H7 (cell line): Measurements from ENCODE around the gene KHDRBS2. TPM values are rescaled to one million over a fixed set of nuclear protein-coding genes. Genes with fewer than 3 reads are reported as not detected.

ENCODE experiments used
- DNase-seq: peaks from one replicate; pipeline ENCODE4 v3.0.0; 2012
- H3K27me3 ChIP-seq: 2 replicates; pipeline ENCODE4 v1.6.0; 2011; ENCODE audit warnings: mild to moderate bottlenecking, low read length; ENCODE audit not compliant: control insufficient read depth, insufficient read depth
- H3K36me3 ChIP-seq: replicated peaks from 2 replicates; pipeline ENCODE4 v1.5.1; 2011; ENCODE audit warnings: low read length; ENCODE audit not compliant: control insufficient read depth, insufficient read depth
- H3K4me3 ChIP-seq: 2 replicates; pipeline ENCODE4 v1.5.1; 2011; ENCODE audit warnings: low read depth, mild to moderate bottlenecking, control low read depth, low read length, moderate library complexity; ENCODE audit not compliant: insufficient read depth
- total RNA-seq: library from RNA; depleted of rRNA; stranded (reverse); fragments of >200 nt; shearing (Covaris generic); gene quantifications from 2 replicates; pipeline ENCODE4 v1.2.3, GENCODE V29; 2014

Gene KHDRBS2
- total RNA-seq, 1 experiment from 2014 or later = 3.7 TPM

- H3K27me3 ChIP-seq = no peaks in the 10 kb centered on the region
Observed at GRCh38 chr6:62035952-62036351, 250.1 kb downstream of the KHDRBS2 start.

DNA sequence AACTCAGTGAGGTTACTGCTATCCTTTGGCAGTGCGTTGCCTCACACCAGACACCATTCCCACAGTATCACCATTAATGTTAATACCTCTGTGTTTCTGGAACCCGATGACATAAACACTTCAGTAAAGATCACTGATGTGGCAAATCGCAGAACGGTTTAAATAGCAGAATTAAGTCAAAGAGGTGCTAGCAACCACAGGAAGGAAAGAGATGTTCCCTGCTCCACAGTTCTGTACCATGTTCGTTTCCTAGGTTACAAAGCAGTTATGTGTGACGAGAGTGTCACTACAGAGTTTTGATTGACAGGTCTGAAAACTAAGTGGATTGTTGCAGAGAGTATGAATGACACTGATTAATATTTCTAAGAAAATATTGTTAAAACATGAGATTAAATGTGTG, 272.3 kb downstream of the KHDRBS2 start:
- H3K4me3 ChIP-seq = no peak overlapping the region
- H3K27me3 ChIP-seq = no peaks in the 10 kb centered on the region
- H3K36me3 ChIP-seq = no peaks in the 10 kb centered on the region
- no peak for DNase-seq

More at GRCh38 chr6:62035952-62036351, 250.1 kb downstream of the KHDRBS2 start:
- Histone ChIP-seq H3K4me3 (no peak overlapping the region), H3K36me3 (no peaks in the 10 kb centered on the region)
- DNase-seq = no peak

GRCh38 chr6:62009445-62009844, 276.6 kb downstream of the KHDRBS2 start:
- H3K27me3 ChIP-seq = no peaks in the 10 kb centered on the region
- no peaks in the 10 kb centered on the region for H3K36me3 ChIP-seq
- DNase-seq = no peak
- H3K4me3 ChIP-seq = no peak overlapping the region

DNA sequence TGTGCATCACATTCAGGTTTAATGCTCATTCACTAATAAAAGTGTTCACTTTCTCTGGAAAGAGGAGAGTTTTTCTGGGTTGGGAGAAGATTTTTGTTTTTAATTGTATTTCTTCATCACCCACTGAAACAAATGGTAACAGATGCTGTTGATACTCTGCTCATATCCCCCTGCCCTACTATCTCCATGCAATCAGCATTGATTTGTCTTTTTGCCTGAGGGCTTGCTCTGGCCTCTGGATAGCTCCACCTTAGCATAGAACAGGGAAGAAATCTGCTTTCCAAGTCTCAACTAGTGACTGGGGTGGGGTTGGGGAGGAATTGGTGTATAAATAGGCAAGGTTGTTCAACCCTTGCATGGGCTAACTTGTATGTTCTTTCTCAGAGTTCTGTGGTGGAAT, 296.4 kb downstream of the KHDRBS2 start:
- Histone ChIP-seq H3K36me3 (no peaks in the 10 kb centered on the region), H3K27me3 (no peaks in the 10 kb centered on the region), H3K4me3 (no peak overlapping the region)
- no peak for DNase-seq

GRCh38 chr6:61980622-61981021, 305.4 kb downstream of the KHDRBS2 start:
- Histone ChIP-seq H3K36me3 (no peaks in the 10 kb centered on the region), H3K27me3 (no peaks in the 10 kb centered on the region), H3K4me3 (no peak overlapping the region)
- no peak for DNase-seq

DNA sequence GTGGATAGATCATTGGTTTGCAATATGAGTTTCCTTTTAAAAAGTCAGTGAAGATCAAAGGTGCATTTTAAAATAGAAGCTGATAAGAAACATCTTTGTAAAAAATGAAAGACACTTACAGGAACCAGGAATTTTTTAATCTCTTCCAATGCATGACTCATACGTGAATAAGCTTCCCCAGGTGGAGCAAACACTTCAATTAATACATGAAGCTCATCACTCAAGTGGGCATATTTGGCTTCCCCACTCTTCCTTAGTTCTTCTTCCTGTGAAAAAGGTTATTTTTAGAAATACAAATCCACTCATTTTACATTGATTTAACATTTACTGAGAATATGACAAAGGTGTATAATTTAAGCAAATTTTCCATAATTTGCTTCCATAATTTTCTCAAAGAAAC, 308.1 kb downstream of the KHDRBS2 start:
- no peak for DNase-seq

DNA sequence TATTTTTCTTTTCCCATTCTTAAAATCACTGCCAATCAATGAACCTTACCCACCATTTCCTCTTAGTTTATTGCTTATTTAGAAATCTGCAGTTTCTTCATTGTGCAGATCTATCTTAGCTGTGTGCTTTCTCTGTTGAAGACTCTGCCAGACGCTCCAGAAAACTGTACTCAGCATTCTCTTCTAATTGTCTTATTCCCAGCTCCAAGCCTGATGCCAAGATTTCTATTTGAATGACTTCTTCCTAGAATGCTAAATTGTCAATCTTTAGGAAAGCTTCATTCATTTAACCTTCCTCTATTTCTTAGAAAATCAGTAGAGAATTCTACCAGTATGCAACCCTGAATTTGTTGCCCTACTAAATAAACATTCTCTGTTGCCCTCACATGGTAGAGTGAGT, 308.9 kb downstream of the KHDRBS2 start:
- H3K4me3 ChIP-seq = no peak overlapping the region
- H3K36me3 ChIP-seq = no peaks in the 10 kb centered on the region
- DNase-seq = no peak
- H3K27me3 ChIP-seq = no peaks in the 10 kb centered on the region

More for the DNA sequence above, 308.1 kb downstream of the KHDRBS2 start:
- H3K4me3 ChIP-seq = no peak overlapping the region
- H3K27me3 ChIP-seq = no peaks in the 10 kb centered on the region
- H3K36me3 ChIP-seq = no peaks in the 10 kb centered on the region

- Histone ChIP-seq H3K36me3 (no peaks in the 10 kb centered on the region), H3K27me3 (no peaks in the 10 kb centered on the region), H3K4me3 (no peak overlapping the region)
- DNase-seq = no peak
Observed at GRCh38 chr6:61959196-61959595, 326.8 kb downstream of the KHDRBS2 start.

DNA sequence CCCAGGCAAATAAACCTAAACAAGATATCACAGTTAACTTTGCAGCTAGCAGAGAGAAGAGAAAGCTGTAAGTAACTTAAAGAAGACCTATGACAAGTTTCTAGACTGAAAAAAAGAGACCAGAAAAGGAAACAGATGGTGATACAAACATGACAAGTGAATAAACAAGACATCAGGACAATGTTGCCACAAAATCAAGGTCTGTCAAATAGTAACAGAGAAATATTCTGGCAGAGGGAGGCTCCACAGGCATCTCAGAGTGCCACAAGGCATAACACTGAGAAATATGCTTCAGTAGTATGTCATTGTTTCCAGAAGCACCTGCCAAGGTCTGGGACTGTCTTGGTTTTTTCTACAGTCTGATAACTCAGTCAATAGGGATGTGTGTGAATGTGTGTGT, 332.2 kb downstream of the KHDRBS2 start:
- Histone ChIP-seq H3K36me3 (no peaks in the 10 kb centered on the region), H3K4me3 (no peak overlapping the region)

GRCh38 chr6:61951586-61951985, 334.4 kb downstream of the KHDRBS2 start:
- Histone ChIP-seq H3K27me3 (no peaks in the 10 kb centered on the region), H3K4me3 (no peak overlapping the region), H3K36me3 (no peaks in the 10 kb centered on the region)
- no peak for DNase-seq

More for the DNA sequence above, 332.2 kb downstream of the KHDRBS2 start:
- H3K27me3 ChIP-seq = no peaks in the 10 kb centered on the region
- DNase-seq = no peak

DNA sequence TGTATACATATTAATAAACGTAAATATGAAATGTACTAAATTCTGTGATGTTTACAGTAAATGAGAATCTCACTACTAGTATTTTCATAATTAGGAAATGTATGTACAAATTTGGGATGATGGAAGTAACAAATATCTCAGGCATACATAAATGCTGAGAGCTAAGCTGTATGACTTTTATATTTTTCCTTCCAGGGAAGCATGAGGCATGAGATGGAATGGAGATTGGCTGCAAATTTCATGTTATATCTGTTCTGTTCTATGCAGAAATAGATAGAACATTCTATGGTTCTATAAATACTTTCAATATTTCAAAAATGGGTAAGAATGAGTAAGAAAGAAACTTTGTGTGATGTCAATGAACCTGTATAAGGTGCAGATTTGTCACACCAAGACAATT, 335.2 kb downstream of the KHDRBS2 start:
- H3K27me3 ChIP-seq = no peaks in the 10 kb centered on the region
- DNase-seq = no peak
- no peak overlapping the region for H3K4me3 ChIP-seq
- H3K36me3 ChIP-seq = no peaks in the 10 kb centered on the region

- Histone ChIP-seq H3K4me3 (no peak overlapping the region), H3K27me3 (no peaks in the 10 kb centered on the region), H3K36me3 (no peaks in the 10 kb centered on the region)
- no peak for DNase-seq
Observed at GRCh38 chr6:61949971-61950370, 336.1 kb downstream of the KHDRBS2 start.

DNA sequence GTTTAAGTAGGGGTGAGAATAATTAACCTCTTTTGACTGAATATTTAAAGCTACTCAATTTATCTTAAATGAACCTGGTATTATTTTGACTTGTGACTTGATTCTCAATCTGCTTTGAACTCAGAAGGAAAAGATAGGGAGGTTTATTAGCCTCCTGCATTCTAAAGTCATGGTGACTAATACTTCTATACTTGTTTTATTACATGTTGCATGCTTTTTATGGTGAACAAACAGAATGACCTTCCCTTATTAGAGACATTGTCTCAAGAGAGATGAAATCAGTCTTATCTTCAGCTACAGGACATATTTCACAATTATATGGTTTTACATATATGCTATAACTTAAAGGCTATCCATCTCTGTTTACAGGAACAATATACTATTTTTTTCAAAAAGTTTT, 336.9 kb downstream of the KHDRBS2 start:
- no peak for DNase-seq
- Histone ChIP-seq H3K4me3 (no peak overlapping the region), H3K36me3 (no peaks in the 10 kb centered on the region), H3K27me3 (no peaks in the 10 kb centered on the region)

DNA sequence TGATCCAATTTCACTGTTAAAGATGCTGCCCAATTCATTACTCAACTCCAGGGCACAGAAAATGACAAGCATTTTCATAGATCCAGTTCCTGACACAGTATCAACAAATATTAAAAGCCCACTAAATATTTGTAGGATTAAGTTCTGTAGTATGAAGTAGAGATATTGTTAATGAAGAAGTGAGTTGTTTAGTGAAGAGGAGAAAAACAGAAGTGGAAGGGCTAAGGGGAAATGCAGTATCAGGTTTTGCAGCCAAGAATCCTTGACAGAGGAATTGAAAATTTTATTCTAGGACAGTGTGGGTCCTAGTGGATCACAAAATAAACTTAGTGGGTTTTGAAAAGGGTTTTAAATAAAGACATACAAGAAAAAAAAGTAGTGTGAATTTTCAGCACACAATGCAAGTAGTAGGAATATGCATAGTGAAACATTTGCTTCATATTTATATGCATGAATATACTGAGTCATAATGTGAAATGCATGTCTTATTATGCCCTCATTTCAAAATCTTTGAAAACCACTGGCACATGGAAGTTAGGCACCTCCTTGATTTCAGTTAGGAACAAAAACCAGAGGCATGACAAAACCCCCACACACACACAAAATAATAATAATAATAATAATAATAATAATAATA, 338.6 kb downstream of the KHDRBS2 start:
- H3K27me3 ChIP-seq = no peaks in the 10 kb centered on the region
- no peaks in the 10 kb centered on the region for H3K36me3 ChIP-seq
- H3K4me3 ChIP-seq = no peak overlapping the region
- no peak for DNase-seq

DNA sequence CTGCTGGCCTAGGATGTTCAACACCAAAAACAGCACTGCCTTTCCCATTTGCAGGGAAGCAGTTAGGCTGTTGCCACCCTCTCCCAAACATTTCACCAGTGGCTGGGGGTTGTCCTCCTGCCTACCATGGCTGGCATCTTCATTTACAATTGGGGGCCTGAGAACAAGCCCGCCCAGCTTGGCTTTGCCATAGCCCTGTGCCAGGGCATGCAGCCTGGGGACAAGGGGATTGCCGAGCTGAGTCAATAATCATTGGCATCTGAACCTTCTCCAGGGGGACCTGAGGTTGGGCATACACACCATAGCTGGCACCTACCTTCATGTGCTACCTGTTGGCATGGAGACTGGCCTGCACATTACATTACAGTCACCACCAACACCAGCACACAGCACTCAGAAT, 345.1 kb downstream of the KHDRBS2 start:
- Histone ChIP-seq H3K36me3 (no peaks in the 10 kb centered on the region), H3K27me3 (no peaks in the 10 kb centered on the region), H3K4me3 (no peak overlapping the region)
- no peak for DNase-seq
